Large intestine (tissue), 3 donors: ENCODE data around the gene C1orf56. TPM values are rescaled to one million over a fixed set of nuclear protein-coding genes. Genes with fewer than 3 reads are reported as not detected.

Source experiments
- DNase-seq, 2 donors: peaks; one replicate each; pipeline versions ENCODE4 v3.0.0 to v3.0.0-alpha.2; 2013
- H3K27ac ChIP-seq: one replicate; pipeline ENCODE4 v1.5.1; 2013; ENCODE audit warnings: low read length
- H3K27me3 ChIP-seq: 2 replicates; pipeline ENCODE4 v1.6.1; 2013; ENCODE audit warnings: low read length; ENCODE audit not compliant: control insufficient read depth, insufficient read depth
- H3K36me3 ChIP-seq: 2 replicates; pipeline ENCODE4 v1.6.1; 2013; ENCODE audit warnings: low read length; ENCODE audit not compliant: control insufficient read depth, insufficient read depth
- H3K4me1 ChIP-seq: one replicate; pipeline ENCODE4 v1.6.1; 2013; ENCODE audit warnings: low read length; ENCODE audit not compliant: control insufficient read depth, insufficient read depth
- H3K4me3 ChIP-seq: one replicate; pipeline ENCODE4 v1.5.1; 2013; ENCODE audit warnings: low read length
- H3K9me3 ChIP-seq: one replicate; pipeline ENCODE4 v1.6.1; 2013; ENCODE audit warnings: mild to moderate bottlenecking, low read depth, low read length, moderate library complexity; ENCODE audit not compliant: control insufficient read depth
- WGBS: methylation state at CpG from one replicate; pipeline ENCODE4 v1.1.5; 2013; ENCODE audit warnings: low lambda C conversion rate; ENCODE audit not compliant: insufficient coverage; 5-methylcytosine and 5-hydroxymethylcytosine counted together
- polyA plus RNA-seq: library from polyadenylated mRNA; unstranded; fragments of 120-200 nt; gene quantifications from one replicate; pipeline ENCODE4 v1.2.1, GENCODE V29; 2013

Gene C1orf56
- polyA plus RNA-seq, 1 donor = 7.0 TPM

DNA sequence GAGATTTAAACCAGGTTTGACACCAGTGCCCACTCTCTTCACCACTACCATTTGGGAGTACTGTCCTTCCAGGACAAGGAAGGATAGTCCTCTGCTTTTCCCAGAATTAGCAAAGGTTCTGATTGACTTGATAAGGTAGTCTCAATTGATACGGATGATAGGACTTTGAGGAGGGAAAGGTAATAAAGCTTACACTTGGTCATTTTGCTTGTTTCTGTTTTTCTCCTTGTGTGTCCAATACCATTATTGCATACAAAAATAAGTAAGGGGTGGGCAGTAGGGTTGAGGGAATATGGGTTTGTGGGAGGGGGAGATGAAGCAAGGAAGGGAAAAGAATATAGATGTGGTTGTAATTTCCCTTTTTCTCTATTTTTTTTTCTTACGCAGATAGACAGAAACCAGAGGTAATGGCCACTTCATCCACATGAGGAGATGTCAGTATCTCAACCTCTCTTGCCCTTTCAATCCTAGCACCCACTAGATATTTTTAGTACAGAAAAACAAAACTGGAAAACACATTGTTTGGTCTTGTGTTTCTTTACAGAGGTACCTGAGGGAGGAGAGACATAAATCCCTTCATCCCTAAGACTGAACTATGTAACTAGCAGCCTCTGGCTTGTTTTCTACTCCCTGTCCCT, 2.6 kb downstream of the C1orf56 start:
- no peak for DNase-seq
- H3K36me3 ChIP-seq = peaks cover 38% of the 10 kb centered on the region

DNA sequence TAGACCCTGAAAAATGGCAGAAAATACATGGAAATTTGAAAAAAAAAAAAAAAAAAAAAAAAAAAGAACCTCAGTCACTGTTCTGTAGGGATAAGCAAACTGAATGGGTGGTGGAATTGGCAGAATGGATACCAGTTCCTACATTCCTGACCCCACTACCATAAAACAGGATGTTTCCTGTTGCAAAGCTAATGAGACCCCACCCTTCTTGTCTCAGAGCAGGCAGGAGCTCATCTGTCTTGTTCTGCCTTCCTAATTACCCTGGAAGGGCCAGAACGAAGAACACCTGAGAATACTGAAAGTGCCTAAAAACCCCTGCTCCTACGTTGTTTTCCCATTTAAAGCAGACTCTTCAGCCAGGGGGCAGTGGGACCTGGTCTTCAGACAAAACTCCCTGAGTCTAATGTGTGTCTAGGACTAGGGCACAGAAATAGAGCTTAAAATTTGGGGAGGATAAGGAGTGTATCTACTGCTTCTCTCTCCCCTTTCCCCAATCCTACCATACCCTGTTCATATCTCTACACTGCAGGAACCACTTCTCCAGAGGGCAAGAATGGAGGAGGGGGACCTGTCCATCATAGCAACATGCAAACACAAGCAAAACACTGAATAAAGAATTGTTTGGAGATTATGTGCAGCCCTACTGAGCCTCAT, 3.9 kb downstream of the C1orf56 start:
- no peak overlapping the region for H3K27ac ChIP-seq
- H3K36me3 ChIP-seq = peaks cover 47% of the 10 kb centered on the region

More for the DNA sequence above, 2.6 kb downstream of the C1orf56 start:
- H3K27ac ChIP-seq = no peak overlapping the region
- WGBS = no CpG with 5 or more reads among the region's 2 CpGs
- H3K27me3 ChIP-seq = no peaks in the 10 kb centered on the region
- no peak overlapping the region for H3K4me3 ChIP-seq
- H3K9me3 ChIP-seq = no peaks in the 10 kb centered on the region
- peaks cover 10% of the 10 kb centered on the region for H3K4me1 ChIP-seq

DNA sequence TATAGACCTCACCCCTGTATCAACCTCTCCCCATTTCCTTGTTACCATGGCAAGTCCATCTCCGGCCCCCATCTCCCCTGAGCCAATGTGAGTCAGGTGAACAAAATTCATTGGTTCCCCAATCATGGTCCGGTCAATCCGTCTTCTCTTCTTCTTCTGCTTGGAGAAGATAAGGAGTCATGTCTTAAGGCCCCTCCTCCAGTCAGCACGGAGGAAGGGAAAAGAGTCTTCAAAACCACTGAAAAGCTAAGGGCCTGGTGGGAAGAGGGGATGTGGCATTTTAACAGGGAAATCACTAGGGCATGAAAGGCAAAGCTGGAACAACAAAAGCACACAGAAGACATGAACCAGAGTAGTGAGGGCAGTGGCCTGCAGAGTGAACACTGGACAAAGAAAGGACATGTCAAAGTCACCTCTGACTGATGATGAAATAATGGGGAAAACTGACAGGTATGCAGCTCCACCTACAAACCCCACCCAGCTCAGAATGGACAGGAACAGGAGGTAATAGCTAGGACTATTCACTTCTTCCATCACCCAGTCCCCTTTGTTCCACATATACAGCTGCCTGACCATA, 7.5 kb downstream of the C1orf56 start:
- no CpG with 5 or more reads among the region's 4 CpGs for WGBS
- DNase-seq = no peak
- no peaks in the 10 kb centered on the region for H3K9me3 ChIP-seq
- H3K27ac ChIP-seq = no peak overlapping the region
- peaks cover 47% of the 10 kb centered on the region for H3K36me3 ChIP-seq
- H3K4me3 ChIP-seq = no peak overlapping the region
- no peaks in the 10 kb centered on the region for H3K27me3 ChIP-seq
- H3K4me1 ChIP-seq = peaks cover 26% of the 10 kb centered on the region

More for the DNA sequence above, 3.9 kb downstream of the C1orf56 start:
- no CpG with 5 or more reads among the region's 2 CpGs for WGBS
- Histone ChIP-seq H3K27me3 (no peaks in the 10 kb centered on the region), H3K4me3 (no peak overlapping the region), H3K9me3 (no peaks in the 10 kb centered on the region), H3K4me1 (peaks cover 22% of the 10 kb centered on the region)
- DNase-seq = no peak

- Histone ChIP-seq H3K4me3 (no peak overlapping the region), H3K9me3 (no peaks in the 10 kb centered on the region), H3K27ac (no peak overlapping the region), H3K4me1 (peaks cover 26% of the 10 kb centered on the region), H3K27me3 (no peaks in the 10 kb centered on the region), H3K36me3 (peaks cover 47% of the 10 kb centered on the region)
- no CpG with 5 or more reads among the region's 2 CpGs for WGBS
- no peak for DNase-seq
These were observed 8.0 kb downstream of the C1orf56 start for GRCh38 chr1:151055581-151055980.

- Histone ChIP-seq H3K9me3 (no peaks in the 10 kb centered on the region), H3K4me3 (no peak overlapping the region), H3K4me1 (peaks cover 26% of the 10 kb centered on the region), H3K36me3 (peaks cover 47% of the 10 kb centered on the region), H3K27ac (peak overlapping the region; percentile 59), H3K27me3 (no peaks in the 10 kb centered on the region)
- DNase-seq = no peak
- 67% methylated on average over 2 of the region's 2 CpGs for WGBS
These were observed 8.6 kb downstream of the C1orf56 start for GRCh38 chr1:151056149-151056548.

GRCh38 chr1:151058692-151059091, 11.1 kb downstream of the C1orf56 start:
- Histone ChIP-seq H3K4me1 (peaks cover 26% of the 10 kb centered on the region), H3K4me3 (peak overlapping the region; percentile 94), H3K9me3 (no peaks in the 10 kb centered on the region), H3K27ac (peak overlapping the region; percentile 82), H3K36me3 (peaks cover 23% of the 10 kb centered on the region), H3K27me3 (no peaks in the 10 kb centered on the region)
- no CpG with 5 or more reads among the region's 10 CpGs for WGBS
- DNase-seq = peak in 1 of 2 donors; percentile 70

DNA sequence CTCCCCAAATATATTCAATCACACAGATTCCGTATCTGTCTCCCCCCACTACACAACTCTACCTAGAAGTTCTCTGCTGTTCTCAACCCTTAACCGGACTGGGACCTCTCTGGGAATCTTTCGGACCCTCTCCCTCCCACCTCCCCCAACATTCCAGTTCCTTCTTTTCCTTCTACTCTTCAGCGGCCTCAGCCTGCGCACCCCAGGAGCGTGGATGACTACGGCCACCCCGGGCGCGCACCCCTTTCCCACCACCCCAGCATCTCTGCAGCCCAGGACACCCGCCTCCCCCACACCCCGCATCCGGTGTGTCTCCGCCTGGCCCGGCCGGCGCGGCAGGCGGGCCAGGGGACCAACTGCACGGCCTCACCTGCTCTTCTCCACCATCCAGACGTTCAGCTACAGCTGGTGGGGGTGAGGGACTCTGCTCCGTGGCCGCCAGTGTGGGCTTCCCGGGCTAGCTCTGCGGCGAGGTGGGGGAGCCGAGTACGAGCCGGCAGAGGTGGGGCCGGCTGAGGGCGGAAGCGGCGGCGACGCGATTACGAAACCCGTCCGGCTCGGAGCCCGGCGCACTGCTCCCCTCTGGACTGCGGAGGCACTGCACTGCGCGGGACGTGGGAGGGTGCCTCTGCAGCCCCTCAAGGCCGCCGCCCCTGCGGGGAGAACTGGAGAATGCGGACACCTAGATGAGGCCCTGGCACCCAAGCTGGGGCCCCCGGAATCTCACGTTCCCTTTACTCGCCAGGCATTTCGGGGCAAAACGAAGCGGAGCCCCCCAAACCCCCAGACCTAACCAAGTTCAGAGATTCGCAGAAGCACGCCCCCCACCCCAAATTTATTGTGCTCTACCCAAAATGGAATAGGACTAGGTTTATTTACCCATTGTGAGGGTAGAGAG, 11.8 kb downstream of the C1orf56 start, which contains the start of gene CDC42SE1:
Gene CDC42SE1, minus strand, starts transcription at position 514 of the 898 bp plus-strand sequence. CDS start 3,892 bp downstream, outside the sequence.
- peak within 1 kb of the TSS; percentile 94 for H3K4me3 ChIP-seq
- H3K36me3 ChIP-seq = peaks cover 16% of the 10 kb centered on the region
- WGBS = 0% methylated on average over 1 of the region's 58 CpGs
- no peaks in the 10 kb centered on the region for H3K9me3 ChIP-seq
- peaks cover 26% of the 10 kb centered on the region for H3K4me1 ChIP-seq
- H3K27me3 ChIP-seq = no peaks in the 10 kb centered on the region
- H3K27ac ChIP-seq = peak within 1 kb of the TSS; percentile 82
- DNase-seq = peak; percentile 88 to 91

GRCh38 chr1:151060007-151060656, 12.6 kb downstream of the C1orf56 start, which contains the start of gene MLLT11:
MLLT11 (plus strand) TSS chr1:151060397; CDS start chr1:151067225, 6,828 bp downstream.
- no peaks in the 10 kb centered on the region for H3K27me3 ChIP-seq
- H3K9me3 ChIP-seq = no peaks in the 10 kb centered on the region
- H3K27ac ChIP-seq = peak within 1 kb of the TSS; percentile 82
- no CpG with 5 or more reads among the region's 15 CpGs for WGBS
- peaks cover 24% of the 10 kb centered on the region for H3K4me1 ChIP-seq
- peak; percentile 56 to 71 for DNase-seq
- H3K4me3 ChIP-seq = peak within 1 kb of the TSS; percentile 94
- peaks cover 9% of the 10 kb centered on the region for H3K36me3 ChIP-seq

GRCh38 chr1:151060657-151061421, 13.3 kb downstream of the C1orf56 start:
- peak overlapping the region; percentile 94 for H3K4me3 ChIP-seq
- H3K9me3 ChIP-seq = no peaks in the 10 kb centered on the region
- peak overlapping the region; percentile 82 for H3K27ac ChIP-seq
- peaks cover 17% of the 10 kb centered on the region for H3K4me1 ChIP-seq
- WGBS = no CpG with 5 or more reads among the region's 4 CpGs
- H3K27me3 ChIP-seq = no peaks in the 10 kb centered on the region
- peaks cover 2% of the 10 kb centered on the region for H3K36me3 ChIP-seq
- no peak for DNase-seq
